GM19025 (cell line): ENCODE results near the gene POC1A.

Source experiments
- ATAC-seq: cut with Tn5 transposase; IDR thresholded peaks from one replicate; pipeline ENCODE4 v1.9.1; 2021; ENCODE audit warnings: mild to moderate bottlenecking, low read depth, moderate library complexity; ENCODE audit not compliant: unreplicated experiment

The POC1A gene

GRCh38 chr3:52088445-52089367 lies 65.5 kb downstream of the POC1A start:
- no peak for ATAC-seq

GRCh38 chr3:52087731-52088130 lies 66.5 kb downstream of the POC1A start:
- no peak for ATAC-seq

GRCh38 chr3:52086976-52087663 lies 67.1 kb downstream of the POC1A start:
- ATAC-seq = no peak

- no peak for ATAC-seq
Observed at GRCh38 chr3:52086461-52086860, 67.8 kb downstream of the POC1A start.

GRCh38 chr3:52085681-52086282 lies 68.4 kb downstream of the POC1A start:
- no peak for ATAC-seq

- no peak for ATAC-seq
Observed at GRCh38 chr3:52084954-52085680, 69.1 kb downstream of the POC1A start.

GRCh38 chr3:52084216-52084945 lies 69.8 kb downstream of the POC1A start:
- no peak for ATAC-seq

GRCh38 chr3:52083556-52084087 lies 70.6 kb downstream of the POC1A start:
- ATAC-seq = no peak

- ATAC-seq = no peak
Observed at GRCh38 chr3:52082951-52083350, 71.3 kb downstream of the POC1A start.

GRCh38 chr3:52080830-52081719 lies 73.1 kb downstream of the POC1A start:
- ATAC-seq = no peak

- ATAC-seq = no peak
Observed at GRCh38 chr3:52079958-52080357, 74.3 kb downstream of the POC1A start.

GRCh38 chr3:52078781-52079560 lies 75.3 kb downstream of the POC1A start:
- ATAC-seq = no peak

- ATAC-seq = no peak
Observed at GRCh38 chr3:52077925-52078324, 76.3 kb downstream of the POC1A start.

- ATAC-seq = no peak
Observed at GRCh38 chr3:52076896-52077780, 77.1 kb downstream of the POC1A start.

- ATAC-seq = no peak
Observed at GRCh38 chr3:52073490-52073889, 80.7 kb downstream of the POC1A start.

GRCh38 chr3:52072471-52072870 lies 81.8 kb downstream of the POC1A start:
- no peak for ATAC-seq

GRCh38 chr3:52072020-52072419 lies 82.2 kb downstream of the POC1A start:
- ATAC-seq = no peak
